Activated CD4-positive, alpha-beta memory T cell treated with anti-CD3 and anti-CD28 coated beads for 36 hours (primary cell): Measurements from ENCODE around the gene KDM4B. TPM values are rescaled to one million over a fixed set of nuclear protein-coding genes. Genes with fewer than 3 reads are reported as not detected.

ENCODE experiments used
- CTCF ChIA-PET: fragments of 350-600 bp; sonication (Branson Sonifier 250); formaldehyde crosslinking; loops from one replicate; lab custom pipeline; 2021; ENCODE audit warnings: antibody characterized with exemption, inconsistent platforms; lab: Charles Lee
- POLR2A ChIA-PET: fragments of 350-600 bp; sonication (Branson Sonifier 250); formaldehyde crosslinking; loops from one replicate; lab custom pipeline; 2021; ENCODE audit warnings: antibody characterized with exemption; lab: Charles Lee
- DNase-seq: peaks from one replicate; pipeline ENCODE4 v3.0.0-alpha.2; 2020
- H3K27ac Mint-ChIP-seq: one replicate; pipeline ENCODE4 v1.8.0; 2021; ENCODE audit warnings: mixed read lengths
- H3K27me3 Mint-ChIP-seq: one replicate; pipeline ENCODE4 v1.8.0; 2021; ENCODE audit warnings: mixed read lengths
- H3K36me3 Mint-ChIP-seq: one replicate; pipeline ENCODE4 v1.8.0; 2021; ENCODE audit warnings: mixed read lengths
- H3K4me1 Mint-ChIP-seq: one replicate; pipeline ENCODE4 v1.8.0; 2021; ENCODE audit warnings: low read depth, mixed read lengths
- H3K4me3 Mint-ChIP-seq: one replicate; pipeline ENCODE4 v1.8.0; 2021; ENCODE audit warnings: mild to moderate bottlenecking, mixed read lengths
- H3K9me3 Mint-ChIP-seq: one replicate; pipeline ENCODE4 v1.8.0; 2021; ENCODE audit warnings: mixed read lengths
- intact Hi-C: fragments of 100-400 bp; cut with micrococcal nuclease; formaldehyde crosslinking; loops from one replicate; pipeline ENCODE4 v1.15.1; 2023
- total RNA-seq, 2 experiments: library from RNA; stranded (reverse); gene quantifications; one replicate each; pipeline ENCODE4 v1.2.3, GENCODE V29; 2021

Gene KDM4B
- total RNA-seq, 2 experiments from 2014 or later, result 19.2 to 20.6 TPM

DNA sequence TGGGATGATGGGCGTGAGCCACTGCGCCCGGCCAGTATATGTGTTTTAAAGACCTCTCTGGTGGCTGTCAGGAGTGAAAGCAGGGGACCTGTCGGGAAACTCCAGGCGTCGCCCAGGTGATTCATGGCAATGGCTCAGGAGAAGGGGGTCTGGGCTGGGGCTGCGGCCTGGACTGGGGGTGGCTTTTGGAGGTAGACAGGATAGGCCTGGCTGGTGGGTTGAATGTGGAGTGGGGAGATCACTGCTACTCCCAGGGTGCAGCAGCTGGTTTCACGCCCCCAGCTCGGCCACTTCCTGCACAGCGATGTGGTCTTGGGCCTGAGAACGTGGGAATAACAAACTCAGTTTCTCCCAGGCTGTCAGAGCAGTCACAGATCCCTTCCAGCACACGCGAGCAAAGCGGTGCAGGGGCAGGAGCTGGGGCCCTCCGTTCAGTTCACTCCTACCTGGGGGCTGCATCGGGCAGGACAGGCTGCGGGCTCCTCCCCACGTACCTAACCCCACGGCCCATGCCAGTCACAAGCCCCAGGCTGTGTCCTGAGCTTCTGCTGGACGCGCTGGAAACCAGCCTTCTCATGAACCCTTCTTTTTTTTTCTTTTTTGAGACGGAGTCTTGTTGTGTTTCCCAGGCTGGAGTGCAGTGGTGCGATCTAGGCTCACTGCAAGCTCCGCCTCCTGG, 18.9 kb downstream of the KDM4B start:
- CTCF ChIA-PET, result interaction anchor here (1.5 kb wide), 1 partner anchor 14 kb away, joined by 6 read pairs; no protein-coding TSS in a partner anchor
- Mint-ChIP-seq H3K27me3 (no peaks in the 10 kb centered on the region), H3K36me3 (peaks cover 12% of the 10 kb centered on the region), H3K4me1 (peaks cover 11% of the 10 kb centered on the region), H3K27ac (no peak overlapping the region), H3K4me3 (no peak overlapping the region), H3K9me3 (peaks cover 11% of the 10 kb centered on the region)
- intact Hi-C loops, result no loop called here
- no peak for DNase-seq
- POLR2A ChIA-PET, result no interaction called here

DNA sequence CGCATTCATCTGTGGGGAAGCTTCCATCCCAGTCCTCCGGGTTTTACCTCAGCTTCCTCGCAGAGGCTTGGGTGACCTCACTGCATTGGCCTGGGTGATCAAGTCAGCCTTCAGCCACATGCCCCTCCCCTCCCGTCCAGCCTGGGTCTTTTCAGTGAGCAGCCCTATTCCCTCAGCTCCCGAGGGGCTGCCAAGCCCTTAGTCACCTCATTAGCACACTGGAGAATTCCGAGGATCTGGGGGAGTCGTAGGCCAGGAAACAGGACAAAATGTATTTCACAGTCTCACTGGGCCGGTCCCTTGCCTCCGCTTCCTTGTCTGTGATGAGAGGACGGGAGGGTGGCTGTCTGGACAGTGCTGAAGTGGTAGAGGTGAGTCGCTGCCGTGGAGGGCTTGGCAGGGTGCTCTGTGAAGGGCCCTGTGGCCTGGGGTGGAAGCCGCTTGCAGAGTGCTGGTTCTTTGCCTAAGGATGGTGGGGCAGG, 19.9 kb downstream of the KDM4B start:
- Mint-ChIP-seq H3K4me3 (no peak overlapping the region), H3K27me3 (no peaks in the 10 kb centered on the region), H3K36me3 (peaks cover 12% of the 10 kb centered on the region), H3K27ac (no peak overlapping the region), H3K9me3 (peaks cover 11% of the 10 kb centered on the region), H3K4me1 (peaks cover 11% of the 10 kb centered on the region)
- ChIA-PET POLR2A (no interaction called here), CTCF (interaction anchor here (0.7 to 1.5 kb wide), 2 partner anchors 13 to 485 kb away, joined by 6 read pairs; no protein-coding TSS in a partner anchor)
- intact Hi-C loops, result no loop called here
- no peak for DNase-seq

DNA sequence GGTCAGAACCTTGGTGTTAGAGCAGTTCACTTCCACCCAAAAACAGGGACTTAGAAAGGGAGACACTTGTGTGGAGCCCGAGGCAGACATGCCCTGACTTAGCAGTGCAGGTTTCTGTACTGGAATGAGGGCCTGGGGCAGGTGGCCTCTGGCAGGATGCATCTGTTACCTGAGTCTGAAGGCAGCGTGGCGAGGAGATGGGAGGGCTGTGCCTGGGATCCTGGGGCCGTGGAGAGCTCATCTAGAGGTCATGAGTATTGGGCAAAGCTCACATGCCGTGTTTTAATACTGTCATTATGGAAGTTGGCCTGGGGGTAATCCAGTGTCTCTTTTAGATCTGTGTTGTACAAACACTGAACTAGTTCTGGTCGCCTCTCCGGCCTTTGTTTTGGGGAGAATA, 21.4 kb downstream of the KDM4B start:
- Mint-ChIP-seq H3K36me3 (peaks cover 12% of the 10 kb centered on the region), H3K27me3 (no peaks in the 10 kb centered on the region), H3K9me3 (peaks cover 11% of the 10 kb centered on the region), H3K4me3 (no peak overlapping the region), H3K27ac (no peak overlapping the region), H3K4me1 (peaks cover 11% of the 10 kb centered on the region)
- ChIA-PET CTCF (interaction anchor here (1.0 kb wide), 1 partner anchor 11 kb away, joined by 3 read pairs; no protein-coding TSS in a partner anchor), POLR2A (no interaction called here)
- no peak for DNase-seq
- intact Hi-C loops, result no loop called here

DNA sequence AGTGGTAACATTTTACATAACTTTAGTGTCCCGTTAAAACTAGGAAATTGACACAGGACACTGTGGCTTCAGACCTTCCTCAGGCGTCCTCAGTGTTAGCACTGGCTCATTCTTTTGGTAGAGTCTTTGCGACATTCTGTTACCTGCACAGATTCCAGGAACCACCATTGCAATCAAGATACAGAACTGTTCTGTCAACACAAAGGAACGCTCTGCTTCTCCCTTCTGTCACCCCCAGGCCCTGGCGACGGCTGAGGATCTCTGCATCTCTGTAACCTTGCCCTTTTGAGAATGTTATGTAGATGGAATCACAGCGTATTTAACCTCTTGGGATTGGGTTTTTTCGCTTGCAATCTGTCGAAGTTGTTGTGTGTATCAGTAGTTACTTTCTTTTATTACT, 22.6 kb downstream of the KDM4B start:
- peaks cover 11% of the 10 kb centered on the region for H3K4me1 Mint-ChIP-seq
- no peak overlapping the region for H3K4me3 Mint-ChIP-seq
- DNase-seq, result no peak
- H3K27ac Mint-ChIP-seq, result no peak overlapping the region
- ChIA-PET CTCF (no interaction called here), POLR2A (no interaction called here)
- peaks cover 11% of the 10 kb centered on the region for H3K9me3 Mint-ChIP-seq
- peaks cover 12% of the 10 kb centered on the region for H3K36me3 Mint-ChIP-seq
- intact Hi-C loops, result no loop called here
- no peaks in the 10 kb centered on the region for H3K27me3 Mint-ChIP-seq

DNA sequence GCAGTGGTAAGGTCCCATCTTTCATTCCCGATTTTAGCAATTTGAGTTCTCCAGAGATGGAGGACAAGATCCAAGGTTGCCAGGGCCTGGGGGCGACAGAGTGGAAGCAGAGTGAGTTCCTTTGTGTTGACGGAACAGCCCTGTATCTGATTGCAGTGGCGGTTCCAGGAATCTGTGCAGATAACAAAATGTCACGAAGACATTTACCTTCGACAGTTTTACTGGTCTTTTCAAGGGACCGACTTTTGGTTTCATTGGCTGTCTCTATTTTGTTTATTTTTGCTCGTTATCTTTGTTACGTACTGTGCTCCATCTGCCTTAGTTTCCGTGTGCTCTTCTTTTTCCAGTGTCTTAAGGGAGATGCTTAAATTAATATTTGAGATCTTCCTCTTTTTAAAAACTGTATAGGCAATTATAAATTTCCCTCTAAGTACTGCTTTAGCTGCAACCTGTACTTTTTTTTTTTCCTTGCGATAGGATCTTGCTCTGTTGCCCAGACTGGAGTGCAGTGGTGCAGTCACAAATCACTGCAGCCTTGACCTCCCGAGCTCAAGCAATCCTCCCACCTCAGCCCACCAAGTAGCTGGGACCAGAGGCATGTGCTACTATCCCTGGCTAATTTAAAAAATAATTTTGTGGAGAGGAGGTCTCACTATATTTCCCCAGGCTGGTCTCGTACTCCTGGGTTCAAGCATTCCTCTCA, 23.2 kb downstream of the KDM4B start:
- POLR2A ChIA-PET, result no interaction called here
- CTCF ChIA-PET, result no interaction called here
- H3K27ac Mint-ChIP-seq, result no peak overlapping the region

DNA sequence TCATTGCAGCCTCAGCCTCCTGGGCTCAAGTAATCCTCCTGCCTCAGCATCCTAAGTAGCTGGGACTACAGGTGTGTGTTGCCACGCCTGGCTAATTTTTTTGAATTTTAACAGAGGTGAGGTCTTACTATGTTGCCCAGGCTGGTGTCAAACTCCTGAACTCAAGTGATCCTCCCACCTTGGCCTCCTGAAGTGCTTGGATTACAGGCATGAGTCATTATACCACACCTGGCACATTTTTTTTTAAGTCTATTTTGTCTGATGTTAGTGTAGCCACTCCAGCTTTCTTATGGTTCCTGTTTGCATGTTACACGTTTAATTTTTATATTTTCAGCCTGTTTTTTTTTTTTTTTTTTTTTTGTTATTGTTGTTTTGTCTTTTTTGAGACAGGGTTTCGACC, 24.8 kb downstream of the KDM4B start:
- POLR2A ChIA-PET, result interaction anchor here (0.6 kb wide), 1 partner anchor 25 kb away, joined by 5 read pairs; the partner anchor contains the start of gene KDM4B
- CTCF ChIA-PET, result interaction anchor here (1.3 kb wide), 1 partner anchor 8 kb away, joined by 4 read pairs; no protein-coding TSS in a partner anchor
- no peak for DNase-seq
- no peak overlapping the region for H3K4me3 Mint-ChIP-seq
- H3K4me1 Mint-ChIP-seq, result peaks cover 2% of the 10 kb centered on the region
- no peak overlapping the region for H3K27ac Mint-ChIP-seq
- intact Hi-C loops, result no loop called here
- no peaks in the 10 kb centered on the region for H3K27me3 Mint-ChIP-seq
- peaks cover 15% of the 10 kb centered on the region for H3K36me3 Mint-ChIP-seq
- H3K9me3 Mint-ChIP-seq, result peaks cover 11% of the 10 kb centered on the region

More for the DNA sequence above, 23.2 kb downstream of the KDM4B start:
- H3K4me3 Mint-ChIP-seq, result no peak overlapping the region
- H3K36me3 Mint-ChIP-seq, result peaks cover 12% of the 10 kb centered on the region
- intact Hi-C loops, result no loop called here
- peaks cover 11% of the 10 kb centered on the region for H3K9me3 Mint-ChIP-seq
- DNase-seq, result no peak
- peaks cover 9% of the 10 kb centered on the region for H3K4me1 Mint-ChIP-seq
- H3K27me3 Mint-ChIP-seq, result no peaks in the 10 kb centered on the region

DNA sequence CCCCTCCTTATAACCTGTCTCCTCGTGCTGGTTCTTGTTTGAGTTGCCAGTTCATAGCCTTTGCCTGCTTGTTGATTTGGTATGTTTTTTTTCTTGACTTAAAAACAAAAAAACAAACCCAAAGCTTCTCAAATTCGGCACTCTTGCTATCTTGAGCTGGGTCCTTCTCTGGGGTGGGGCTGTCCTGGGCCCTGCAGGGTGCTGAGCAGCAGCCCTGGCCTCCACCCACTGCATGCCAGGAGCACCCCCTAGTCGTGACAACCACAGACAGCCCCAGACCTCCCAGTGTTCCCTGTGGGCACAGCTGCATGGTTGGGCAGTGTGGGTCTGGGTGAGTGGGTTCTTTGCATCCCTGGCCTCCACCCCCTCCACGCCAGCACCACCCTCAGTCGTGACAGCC, 27.8 kb downstream of the KDM4B start:
- ChIA-PET POLR2A (no interaction called here), CTCF (no interaction called here)
- H3K4me3 Mint-ChIP-seq, result no peak overlapping the region
- peaks cover 5% of the 10 kb centered on the region for H3K4me1 Mint-ChIP-seq
- H3K27me3 Mint-ChIP-seq, result no peaks in the 10 kb centered on the region
- peaks cover 11% of the 10 kb centered on the region for H3K36me3 Mint-ChIP-seq
- H3K9me3 Mint-ChIP-seq, result peaks cover 7% of the 10 kb centered on the region
- no peak for DNase-seq
- no peak overlapping the region for H3K27ac Mint-ChIP-seq
- intact Hi-C loops, result no loop called here

DNA sequence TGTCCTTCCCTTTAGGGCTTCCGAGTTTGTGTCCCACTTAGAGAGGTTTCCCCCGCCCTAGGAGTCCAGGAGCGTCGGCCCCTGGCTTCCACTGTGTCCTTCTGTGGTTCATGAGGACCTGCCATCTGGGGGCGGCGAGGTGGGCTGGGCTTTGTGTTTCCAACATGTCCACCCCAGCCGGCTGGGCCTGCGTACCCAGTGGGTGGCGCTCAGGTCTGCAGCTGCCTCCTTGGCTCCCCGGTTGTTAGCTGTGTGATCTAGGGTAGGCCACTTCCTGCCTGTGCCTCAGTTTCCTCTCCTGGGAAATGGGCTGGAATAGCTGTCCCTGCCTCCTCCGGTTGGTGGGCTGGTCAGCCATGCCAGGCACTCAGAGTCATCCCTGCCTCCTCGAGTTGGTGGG, 28.4 kb downstream of the KDM4B start:
- POLR2A ChIA-PET, result no interaction called here
- Mint-ChIP-seq H3K36me3 (peaks cover 6% of the 10 kb centered on the region), H3K27me3 (no peaks in the 10 kb centered on the region), H3K4me3 (no peak overlapping the region), H3K27ac (no peak overlapping the region), H3K4me1 (peaks cover 5% of the 10 kb centered on the region), H3K9me3 (peaks cover 1% of the 10 kb centered on the region)
- CTCF ChIA-PET, result no interaction called here
- DNase-seq, result no peak
- intact Hi-C loops, result no loop called here

DNA sequence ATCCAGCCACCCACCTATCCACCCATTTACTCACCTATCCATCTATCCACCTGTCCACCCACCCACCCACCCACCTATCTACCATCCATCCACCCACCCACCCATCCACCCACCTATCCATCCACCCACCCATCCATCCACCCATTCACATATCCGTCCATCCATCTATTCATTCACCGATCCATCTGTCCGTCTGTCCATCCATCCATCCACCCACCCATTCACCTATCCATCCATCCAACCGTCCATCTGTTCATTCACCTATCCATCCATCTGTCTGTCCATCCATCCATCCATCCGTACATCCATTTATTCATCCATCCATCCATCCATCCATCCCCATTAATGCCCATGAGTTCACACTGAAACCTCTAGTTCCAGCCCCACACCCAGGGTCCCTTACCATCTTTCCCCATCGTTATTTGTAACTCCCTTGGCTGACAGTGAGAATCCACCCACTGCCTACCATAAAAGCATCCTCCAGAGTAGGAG, 31.3 kb downstream of the KDM4B start:
- H3K9me3 Mint-ChIP-seq, result no peaks in the 10 kb centered on the region
- no peaks in the 10 kb centered on the region for H3K27me3 Mint-ChIP-seq
- peaks cover 3% of the 10 kb centered on the region for H3K4me1 Mint-ChIP-seq
- DNase-seq, result no peak
- no peak overlapping the region for H3K27ac Mint-ChIP-seq
- intact Hi-C loops, result no loop called here
- CTCF ChIA-PET, result interaction anchor here (1.1 to 4.1 kb wide), 2 partner anchors 30 to 131 kb away, joined by 3 to 59 read pairs; no protein-coding TSS in a partner anchor
- H3K36me3 Mint-ChIP-seq, result peaks cover 3% of the 10 kb centered on the region
- no peak overlapping the region for H3K4me3 Mint-ChIP-seq
- POLR2A ChIA-PET, result no interaction called here

DNA sequence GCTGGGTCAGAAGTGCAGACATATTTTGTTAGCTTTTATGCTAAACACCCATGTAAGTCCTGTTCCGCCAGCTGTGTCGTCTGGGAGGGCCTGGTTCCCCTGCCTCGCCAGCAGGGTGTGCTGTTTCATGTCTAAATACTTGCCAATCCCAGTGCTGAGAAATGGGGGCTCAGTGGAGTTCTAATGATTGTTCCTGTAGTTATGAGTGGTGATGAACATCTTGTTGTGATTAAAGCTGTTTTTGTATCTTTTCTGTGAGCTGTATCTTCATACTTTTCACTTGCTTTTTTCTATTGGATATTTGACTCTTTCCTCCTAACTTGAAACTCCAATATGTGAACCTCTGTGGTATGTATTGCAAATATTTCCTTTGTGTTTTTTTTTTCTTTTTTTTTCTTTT, 32.7 kb downstream of the KDM4B start:
- H3K27ac Mint-ChIP-seq, result no peak overlapping the region
- peak; percentile 48 for DNase-seq
- peaks cover 3% of the 10 kb centered on the region for H3K4me1 Mint-ChIP-seq
- H3K9me3 Mint-ChIP-seq, result no peaks in the 10 kb centered on the region
- no peaks in the 10 kb centered on the region for H3K27me3 Mint-ChIP-seq
- H3K36me3 Mint-ChIP-seq, result peaks cover 3% of the 10 kb centered on the region
- no peak overlapping the region for H3K4me3 Mint-ChIP-seq
- ChIA-PET CTCF (interaction anchor here (0.6 to 4.1 kb wide), 25 partner anchors 8 to 597 kb away, joined by 3 to 59 read pairs (median 4); partner anchors contain the start of gene KDM4B), POLR2A (no interaction called here)
- intact Hi-C loops, result loop anchor here (1.0 kb wide), 1 partner anchor 30 kb away; no protein-coding TSS in a partner anchor

DNA sequence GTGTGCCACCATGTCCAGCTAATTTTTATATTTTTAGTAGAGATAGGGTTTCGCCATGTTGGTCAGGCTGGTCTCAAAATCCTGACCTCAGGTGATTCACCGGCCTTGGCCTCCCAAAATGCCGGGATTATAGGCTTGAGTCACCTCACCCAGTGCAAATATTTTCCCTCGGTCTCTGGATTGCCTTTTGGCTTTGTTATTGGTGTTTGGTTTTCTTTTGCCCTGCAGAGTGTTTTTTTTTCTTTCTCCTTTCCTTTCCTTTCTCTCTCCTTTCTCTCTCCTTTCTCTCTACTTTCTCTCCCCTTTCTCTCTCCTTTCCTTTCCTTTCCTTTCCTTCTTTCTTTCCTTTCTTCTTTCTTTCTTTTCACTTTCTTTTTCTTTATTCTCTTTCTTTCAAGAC, 33.2 kb downstream of the KDM4B start:
- no peak overlapping the region for H3K27ac Mint-ChIP-seq
- POLR2A ChIA-PET, result no interaction called here
- H3K4me3 Mint-ChIP-seq, result no peak overlapping the region
- CTCF ChIA-PET, result interaction anchor here (1.0 to 4.1 kb wide), 19 partner anchors 9 to 193 kb away, joined by 3 to 59 read pairs (median 4); partner anchors contain the start of gene KDM4B
- no peak for DNase-seq
- H3K9me3 Mint-ChIP-seq, result no peaks in the 10 kb centered on the region
- H3K36me3 Mint-ChIP-seq, result peaks cover 5% of the 10 kb centered on the region
- no peaks in the 10 kb centered on the region for H3K27me3 Mint-ChIP-seq
- intact Hi-C loops, result no loop called here
- peaks cover 3% of the 10 kb centered on the region for H3K4me1 Mint-ChIP-seq

DNA sequence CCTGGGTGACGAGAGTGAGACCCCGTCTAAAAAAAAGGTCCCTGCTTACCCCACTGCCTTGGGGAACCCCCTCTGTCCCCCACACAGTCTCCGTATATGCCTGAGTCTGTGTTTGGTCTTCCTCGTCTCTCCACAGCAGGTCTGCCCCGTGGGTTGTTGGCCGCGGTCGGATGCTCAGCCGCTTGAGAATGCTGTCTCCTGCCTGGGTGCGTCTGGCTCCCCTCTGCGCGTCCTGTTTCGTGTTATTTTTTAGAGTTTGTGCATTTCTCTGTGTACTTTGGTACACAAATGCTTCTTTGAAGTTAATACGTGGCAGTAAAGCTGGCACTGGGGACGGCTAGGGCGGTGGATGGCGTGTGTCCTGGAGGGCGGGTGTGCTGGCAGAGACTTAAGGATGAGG, 34.9 kb downstream of the KDM4B start:
- peaks cover 11% of the 10 kb centered on the region for H3K36me3 Mint-ChIP-seq
- peaks cover 3% of the 10 kb centered on the region for H3K4me1 Mint-ChIP-seq
- H3K27ac Mint-ChIP-seq, result no peak overlapping the region
- DNase-seq, result no peak
- no peaks in the 10 kb centered on the region for H3K27me3 Mint-ChIP-seq
- ChIA-PET POLR2A (no interaction called here), CTCF (interaction anchor here (4.1 kb wide), 1 partner anchor 27 kb away, joined by 59 read pairs; no protein-coding TSS in a partner anchor)
- intact Hi-C loops, result no loop called here
- peaks cover 5% of the 10 kb centered on the region for H3K9me3 Mint-ChIP-seq
- no peak overlapping the region for H3K4me3 Mint-ChIP-seq
